ENCODE data around the gene NISCH.

DNA sequence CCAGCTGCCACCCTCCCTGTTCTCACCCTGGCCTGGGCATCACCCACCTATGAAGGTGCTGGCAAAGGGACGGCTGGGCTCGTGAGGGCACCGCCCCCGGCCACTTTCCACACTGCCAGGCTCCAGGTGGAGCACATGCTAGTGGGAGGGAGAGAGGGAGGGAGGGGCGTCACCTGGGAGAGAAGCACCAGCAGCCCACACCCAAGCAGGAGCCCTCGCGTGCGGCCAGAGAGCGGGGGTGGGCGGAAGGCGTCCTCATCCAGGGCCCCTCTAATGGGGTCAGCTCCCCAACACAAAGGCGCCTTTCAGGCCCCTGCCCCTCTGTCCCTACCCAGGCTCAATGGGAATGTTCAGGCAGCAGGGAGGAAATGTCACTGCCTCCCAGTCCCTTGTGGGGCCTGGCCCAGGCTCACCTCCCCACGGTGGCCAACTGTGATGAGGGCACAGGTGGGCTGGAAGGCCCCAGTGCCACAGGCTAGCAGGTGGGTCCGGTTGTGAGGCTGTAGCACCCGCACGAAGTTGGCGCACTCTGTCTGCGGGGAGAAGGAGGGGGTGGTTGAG lies 13.6 kb upstream of the NISCH start:
- TF ChIP-seq CTCF (IDR thresholded peaks at IDR 0.05) (no peak), POLR2A (IDR thresholded peaks at IDR 0.05) (no peak)

All from testis (tissue), 2 donors.